ENCODE results near the gene DNAI7.

Gene DNAI7

DNA sequence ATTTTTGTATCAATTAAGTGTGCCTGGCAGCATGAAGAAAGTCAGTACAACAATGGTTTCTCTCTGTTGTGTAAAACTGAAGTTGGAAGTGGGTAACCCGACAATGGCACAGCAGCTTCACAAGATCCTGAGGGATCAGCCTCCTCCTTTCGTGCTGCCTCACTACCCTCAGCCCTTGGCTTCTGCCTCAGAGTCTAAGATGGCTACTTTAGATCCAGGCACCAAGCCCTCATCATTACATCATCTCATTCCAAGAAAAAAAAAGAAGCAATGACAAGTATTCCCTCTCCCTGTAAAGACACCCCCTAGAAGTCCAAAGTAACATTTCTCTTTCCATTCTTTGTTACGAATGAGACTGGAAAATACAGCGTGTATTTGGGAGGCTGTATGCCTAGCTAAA lies 92.6 kb downstream of the DNAI7 start:
- TF ChIP-seq CTCF (conservative IDR thresholded peaks at IDR 0.05), result no peak
- no peak for TF ChIP-seq ZFX (IDR thresholded peaks at IDR 0.05)
- H3K27ac ChIP-seq, result no peak overlapping the region

DNA sequence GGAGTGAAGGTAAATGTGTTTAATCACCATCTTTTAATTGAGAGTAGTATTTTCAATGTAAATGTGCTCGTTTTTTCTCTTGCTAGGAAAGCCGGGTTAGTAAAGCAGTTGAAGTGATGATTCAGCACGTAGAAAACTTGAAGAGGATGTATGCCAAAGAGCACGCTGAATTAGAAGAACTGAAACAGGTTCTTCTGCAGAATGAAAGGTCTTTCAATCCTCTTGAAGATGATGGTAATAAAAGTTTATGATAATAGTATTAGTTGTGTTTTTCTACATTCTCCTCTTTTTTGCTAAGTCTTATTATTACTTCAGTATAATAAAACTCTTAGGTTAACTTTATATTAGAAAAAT lies 93.9 kb downstream of the DNAI7 start:
- no peak overlapping the region for H3K27ac ChIP-seq
- TF ChIP-seq CTCF (conservative IDR thresholded peaks at IDR 0.05) (no peak), ZFX (IDR thresholded peaks at IDR 0.05) (no peak)

DNA sequence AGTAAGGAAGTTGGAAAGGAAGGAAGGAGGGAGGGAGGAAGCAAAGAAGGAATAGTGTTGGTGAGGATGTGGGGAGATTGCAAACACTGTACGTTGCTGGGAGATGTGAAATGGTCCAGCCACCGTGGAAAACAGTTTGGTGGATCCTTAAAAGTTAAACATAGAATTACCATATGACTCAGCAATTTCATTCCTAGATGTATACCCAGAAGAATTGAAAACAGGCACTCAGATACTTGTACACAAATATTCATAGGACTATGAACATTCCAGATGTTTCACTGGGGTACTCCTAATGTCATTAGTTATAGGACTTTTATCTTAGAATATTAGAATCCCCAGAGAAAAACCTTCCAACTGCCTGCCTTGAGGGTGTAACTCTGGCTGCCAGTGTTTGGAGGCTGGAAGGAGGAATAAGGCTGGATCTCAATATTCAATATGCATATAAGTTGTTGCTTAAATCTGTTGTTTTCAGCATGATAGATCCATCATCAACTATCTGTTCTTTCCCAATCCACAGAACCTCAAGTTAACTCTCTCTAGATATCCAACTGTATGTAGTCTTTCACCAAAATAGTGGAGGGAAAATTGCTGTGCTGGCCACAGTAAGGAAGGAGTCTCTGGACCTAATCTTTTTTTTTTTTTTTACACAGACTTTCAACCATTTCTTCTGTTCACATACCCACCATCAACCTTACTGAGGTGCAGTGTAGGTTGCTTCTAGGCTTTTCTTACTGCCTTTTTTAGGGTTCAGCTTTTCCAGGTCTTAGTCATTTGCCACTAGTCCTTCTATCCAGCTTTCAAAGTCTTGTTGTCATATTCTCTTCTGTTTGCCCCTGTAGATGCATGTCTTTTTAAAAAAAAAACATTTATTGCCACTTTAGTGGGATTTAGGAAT lies 94.5 kb downstream of the DNAI7 start:
- no peak for TF ChIP-seq ZFX (IDR thresholded peaks at IDR 0.05)
- H3K27ac ChIP-seq, result no peak overlapping the region

- TF ChIP-seq CTCF (conservative IDR thresholded peaks at IDR 0.05) (no peak), ZFX (IDR thresholded peaks at IDR 0.05) (no peak)
- H3K27ac ChIP-seq, result no peak overlapping the region
Measured at GRCh38 chr12:25099010-25099409, 96.0 kb downstream of the DNAI7 start.

GRCh38 chr12:25089738-25090137 lies 105.2 kb downstream of the DNAI7 start:
- no peak overlapping the region for H3K27ac ChIP-seq
- TF ChIP-seq ZFX (IDR thresholded peaks at IDR 0.05) (no peak), CTCF (conservative IDR thresholded peaks at IDR 0.05) (no peak)

- H3K27ac ChIP-seq, result no peak overlapping the region
- TF ChIP-seq CTCF (conservative IDR thresholded peaks at IDR 0.05) (no peak), ZFX (IDR thresholded peaks at IDR 0.05) (no peak)
Measured at GRCh38 chr12:25087596-25087995, 107.4 kb downstream of the DNAI7 start.

DNA sequence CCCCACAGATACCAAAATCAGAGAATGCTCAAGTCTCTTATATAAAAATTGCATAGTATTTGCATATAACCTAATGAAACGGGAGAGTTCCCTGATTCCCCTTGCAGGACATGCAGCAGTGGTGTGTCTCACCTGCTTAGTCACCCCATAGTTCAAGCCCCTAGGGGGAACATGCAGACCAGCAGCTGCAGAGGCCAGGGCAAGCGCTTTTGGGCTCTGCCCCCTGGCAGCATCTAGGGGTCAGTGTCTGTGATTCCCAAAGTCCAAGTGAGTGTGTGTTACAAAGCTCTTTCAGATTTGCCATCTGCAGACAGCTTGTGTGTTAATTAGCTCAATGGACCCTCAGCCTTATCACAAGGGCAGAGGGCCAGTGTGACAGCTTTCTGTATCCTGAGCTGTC lies 110.1 kb downstream of the DNAI7 start:
- no peak overlapping the region for H3K27ac ChIP-seq
- TF ChIP-seq CTCF (conservative IDR thresholded peaks at IDR 0.05) (no peak), ZFX (IDR thresholded peaks at IDR 0.05) (no peak)

GRCh38 chr12:25083211-25083610 lies 111.7 kb downstream of the DNAI7 start:
- no peak for TF ChIP-seq ZFX (IDR thresholded peaks at IDR 0.05)
- TF ChIP-seq CTCF (conservative IDR thresholded peaks at IDR 0.05), result no peak
- no peak overlapping the region for H3K27ac ChIP-seq

Measured in C4-2B (cell line).